Body of pancreas (tissue), 4 donors: ENCODE data around the gene TIMM17B. TPM values are rescaled to one million over a fixed set of nuclear protein-coding genes. Genes with fewer than 3 reads are reported as not detected.

ENCODE experiments used
- ATAC-seq: fragments of 150-250 bp; one replicate; pipeline ENCODE4 v1.9.1; 2016
- DNase-seq, 4 donors: peaks; one replicate each; pipeline ENCODE4 v3.0.0-alpha.2; 2019
- H3K27ac ChIP-seq, 4 donors: fragments of 200-600 bp; sonication (generic); 1 replicate in 3 of 4; 2 replicates in 1 of 4; pipeline versions ENCODE4 v1.5.1 to v1.6.1; 2016 to 2019; ENCODE audit warnings: mild to moderate bottlenecking in 1 of 4, mixed read lengths in 1 of 4, moderate library complexity in 1 of 4
- H3K27me3 ChIP-seq, 2 donors: fragments of 200-600 bp; sonication (generic); one replicate each; pipeline ENCODE4 v1.6.0; 2016; ENCODE audit warnings: mild to moderate bottlenecking in 1 of 2
- H3K36me3 ChIP-seq, 2 donors: fragments of 200-600 bp; sonication (generic); replicated peaks in 1 of 2; 2 replicates each; pipeline ENCODE4 v1.5.1; 2016; ENCODE audit warnings: low read depth in 2 of 2; ENCODE audit not compliant: insufficient read depth in 1 of 2
- H3K4me1 ChIP-seq: fragments of 200-600 bp; sonication (generic); one replicate; pipeline ENCODE4 v1.6.0; 2016
- H3K4me3 ChIP-seq, 2 donors: fragments of 200-600 bp; sonication (generic); 1 replicate in 1 of 2; 2 replicates in 1 of 2; pipeline ENCODE4 v1.5.1; 2016 to 2019
- H3K9me3 ChIP-seq, 3 donors: fragments of 200-600 bp; sonication (generic); 1 replicate in 2 of 3; 2 replicates in 1 of 3; pipeline ENCODE4 v1.5.1; 2016
- POLR2A ChIP-seq, 3 donors: fragments of 450-650 bp; IDR thresholded peaks; one replicate each; pipeline ENCODE4 v1.6.1; 2016; ENCODE audit warnings: antibody characterized with exemption in 3 of 3, mild to moderate bottlenecking in 2 of 3
- whole genome bisulfite sequencing, 2 donors: methylation state at CpG; one replicate each; pipeline ENCODE4 v1.1.5; 2017; 5-methylcytosine and 5-hydroxymethylcytosine counted together
- intact Hi-C: fragments of 100-400 bp; cut with DNase I; formaldehyde crosslinking; loops from one replicate; pipeline ENCODE4 v1.15.1; 2023
- total RNA-seq, 2 donors: library from RNA; depleted of rRNA; stranded (reverse); fragments of >200 nt; gene quantifications; one replicate each; pipeline ENCODE4 v1.1.0, GENCODE V29; 2016
- TF ChIP-seq, protein P1 (sequence below), 7 experiments: fragments of 450-650 bp in 4 of 7; fragments of 200-600 bp in 3 of 7; sonication (generic) in 3 of 7; IDR thresholded peaks; one replicate each; pipeline ENCODE4 v1.5.1; 2016 to 2019; ENCODE audit warnings: antibody characterized with exemption in 7 of 7

The TIMM17B gene
- total RNA-seq, 2 donors from 2014 or later, result 24.4 to 35.3 TPM

DNA sequence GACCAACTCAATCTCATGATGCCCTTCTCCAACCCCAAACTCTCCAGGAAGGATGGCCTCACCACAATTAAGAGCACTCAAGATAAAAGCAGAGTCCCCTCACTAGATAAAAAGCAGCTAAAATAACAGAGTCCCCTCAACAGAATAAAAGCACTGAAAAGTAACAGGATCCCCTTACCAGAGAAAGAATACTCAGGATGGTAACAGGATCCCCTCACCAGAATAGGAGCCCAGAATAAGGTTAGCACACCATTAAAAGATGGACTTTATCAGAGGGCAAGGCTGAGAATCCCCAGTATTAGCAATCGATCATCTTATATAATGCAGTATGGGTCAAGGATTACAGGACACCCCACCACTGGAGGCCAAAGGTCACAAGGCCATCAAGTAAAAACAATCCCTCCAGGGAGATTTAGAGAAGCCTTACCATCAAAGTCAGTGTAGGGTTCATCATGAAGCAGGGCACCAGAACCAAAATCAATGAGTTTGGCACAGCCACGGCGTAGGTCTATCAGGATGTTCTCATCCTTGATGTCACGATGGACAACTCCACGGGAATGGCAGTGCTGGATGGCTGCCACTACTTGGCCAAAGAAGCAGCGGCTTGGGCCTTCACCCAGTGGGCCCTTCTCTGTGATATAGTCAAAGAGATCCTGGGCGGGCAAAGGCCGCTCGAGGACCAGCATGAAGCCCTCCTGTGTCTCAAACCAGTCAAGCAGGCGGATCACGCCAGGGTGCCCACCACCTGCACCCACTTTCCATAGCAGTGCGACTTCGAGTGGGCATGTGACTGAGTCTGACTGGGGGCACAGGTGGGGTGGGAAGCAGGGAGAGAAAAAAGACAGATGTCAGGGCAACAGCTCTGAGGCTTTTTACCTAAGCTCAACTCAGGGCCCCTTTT, 17.3 kb upstream of the TIMM17B start:
- peaks cover 36% of the 10 kb centered on the region for H3K4me1 ChIP-seq
- no peak for DNase-seq
- no peak for ATAC-seq
- H3K4me3 ChIP-seq, result no peak overlapping the region
- no peak for TF ChIP-seq POLR2A (IDR thresholded peaks at IDR 0.05)
- TF ChIP-seq, protein P1, sequence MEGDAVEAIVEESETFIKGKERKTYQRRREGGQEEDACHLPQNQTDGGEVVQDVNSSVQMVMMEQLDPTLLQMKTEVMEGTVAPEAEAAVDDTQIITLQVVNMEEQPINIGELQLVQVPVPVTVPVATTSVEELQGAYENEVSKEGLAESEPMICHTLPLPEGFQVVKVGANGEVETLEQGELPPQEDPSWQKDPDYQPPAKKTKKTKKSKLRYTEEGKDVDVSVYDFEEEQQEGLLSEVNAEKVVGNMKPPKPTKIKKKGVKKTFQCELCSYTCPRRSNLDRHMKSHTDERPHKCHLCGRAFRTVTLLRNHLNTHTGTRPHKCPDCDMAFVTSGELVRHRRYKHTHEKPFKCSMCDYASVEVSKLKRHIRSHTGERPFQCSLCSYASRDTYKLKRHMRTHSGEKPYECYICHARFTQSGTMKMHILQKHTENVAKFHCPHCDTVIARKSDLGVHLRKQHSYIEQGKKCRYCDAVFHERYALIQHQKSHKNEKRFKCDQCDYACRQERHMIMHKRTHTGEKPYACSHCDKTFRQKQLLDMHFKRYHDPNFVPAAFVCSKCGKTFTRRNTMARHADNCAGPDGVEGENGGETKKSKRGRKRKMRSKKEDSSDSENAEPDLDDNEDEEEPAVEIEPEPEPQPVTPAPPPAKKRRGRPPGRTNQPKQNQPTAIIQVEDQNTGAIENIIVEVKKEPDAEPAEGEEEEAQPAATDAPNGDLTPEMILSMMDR (IDR thresholded peaks at IDR 0.05), result no peak
- no peaks in the 10 kb centered on the region for H3K27me3 ChIP-seq
- no peak overlapping the region for H3K27ac ChIP-seq
- no peaks in the 10 kb centered on the region for H3K36me3 ChIP-seq
- intact Hi-C loops, result no loop called here
- H3K9me3 ChIP-seq, result no peaks in the 10 kb centered on the region
- WGBS, 2 donors, result 78 to 81% methylated on average over 5 to 11 of the region's 13 CpGs

DNA sequence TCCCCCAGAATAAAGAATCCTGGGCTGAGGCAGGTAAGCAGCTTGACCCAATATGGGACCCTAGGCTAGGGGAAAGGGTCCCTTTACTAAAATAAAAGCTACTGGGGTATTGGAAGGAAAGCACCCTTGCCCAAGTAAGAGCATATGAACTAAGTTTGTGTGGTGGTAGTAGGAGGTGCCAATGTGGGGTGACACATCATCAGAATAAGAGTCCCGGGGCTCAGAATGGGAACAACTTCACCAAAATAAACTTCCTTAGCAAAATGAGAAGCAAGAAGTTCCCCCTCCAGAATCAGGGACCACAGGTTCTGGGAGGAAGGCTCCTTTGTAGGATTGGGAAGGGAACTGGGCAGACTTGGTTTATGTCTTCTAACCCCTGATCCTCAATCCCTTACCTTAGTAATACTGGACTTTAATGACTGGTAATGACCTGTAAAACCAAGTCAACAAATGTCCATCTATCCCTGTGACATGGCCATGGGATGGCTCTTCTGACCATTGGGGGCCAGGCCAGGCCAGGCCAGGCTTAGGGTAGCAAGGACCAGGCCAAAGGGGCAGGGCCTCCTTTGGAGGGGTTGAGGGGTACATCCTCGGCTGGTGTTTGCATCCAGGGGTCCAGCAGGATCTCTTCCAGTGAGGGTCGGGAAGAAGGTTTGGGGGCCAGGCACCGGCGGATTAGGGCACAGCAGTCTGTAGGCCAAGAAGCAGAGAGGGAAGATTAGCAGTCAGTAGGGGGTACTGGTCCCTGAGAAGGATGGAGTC, 16.2 kb upstream of the TIMM17B start:
- 67 to 76% methylated on average over 1 to 2 of the region's 5 CpGs for WGBS, 2 donors

DNA sequence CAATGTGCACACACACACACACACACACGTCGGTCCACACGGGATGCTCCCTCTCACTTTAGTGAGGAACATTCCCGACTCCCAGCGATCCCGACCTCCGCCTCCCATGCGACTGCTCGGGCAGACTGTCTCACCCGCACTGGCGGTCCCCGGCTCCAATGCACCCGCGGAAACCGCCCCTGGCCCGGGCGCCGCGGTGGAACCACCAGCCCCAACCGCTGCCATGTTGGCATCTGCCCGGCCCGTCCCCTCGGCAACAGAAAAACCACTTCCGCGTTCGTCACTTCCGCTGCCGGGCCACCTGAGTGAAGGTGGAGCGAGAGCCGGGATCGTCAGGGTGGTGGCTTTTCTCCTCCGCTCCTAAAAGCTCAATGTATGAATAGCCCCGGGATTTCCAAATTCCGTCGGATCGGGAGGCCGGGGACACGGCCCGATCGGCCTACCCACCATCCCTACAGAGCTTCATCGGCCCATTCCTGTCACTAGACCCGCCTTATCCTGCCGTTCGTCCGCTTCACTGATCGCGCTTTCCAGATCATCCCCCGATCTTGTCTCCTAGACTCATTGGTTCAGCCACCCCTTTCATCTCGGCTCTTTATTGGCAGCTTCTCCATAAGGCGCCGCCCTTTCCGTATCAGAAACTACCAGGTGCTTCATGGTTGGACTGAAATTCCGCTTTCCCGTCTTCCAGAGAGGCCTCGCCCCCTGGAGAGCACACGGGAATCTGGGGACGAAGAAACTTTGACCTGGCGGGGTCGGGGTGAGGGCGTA, 14.0 kb upstream of the TIMM17B start, which contains the start of gene SLC35A2:
Gene SLC35A2 (minus strand): TSS at position 235 of the 771 bp plus-strand sequence. CDS start 10 bp downstream, at position 225.
- peak within 1 kb of the TSS; percentile 43 to 91 (median 81) for H3K27ac ChIP-seq
- ATAC-seq, result peak; percentile 90

More for the DNA sequence above, 16.2 kb upstream of the TIMM17B start:
- H3K4me3 ChIP-seq, result no peak overlapping the region
- intact Hi-C loops, result no loop called here
- TF ChIP-seq POLR2A (IDR thresholded peaks at IDR 0.05), result no peak
- TF ChIP-seq, protein P1 (IDR thresholded peaks at IDR 0.05), result no peak
- H3K4me1 ChIP-seq, result peaks cover 30% of the 10 kb centered on the region
- H3K27ac ChIP-seq, result no peak overlapping the region
- no peak for ATAC-seq
- H3K36me3 ChIP-seq, result no peaks in the 10 kb centered on the region
- no peaks in the 10 kb centered on the region for H3K27me3 ChIP-seq
- no peak for DNase-seq
- H3K9me3 ChIP-seq, result no peaks in the 10 kb centered on the region

DNA sequence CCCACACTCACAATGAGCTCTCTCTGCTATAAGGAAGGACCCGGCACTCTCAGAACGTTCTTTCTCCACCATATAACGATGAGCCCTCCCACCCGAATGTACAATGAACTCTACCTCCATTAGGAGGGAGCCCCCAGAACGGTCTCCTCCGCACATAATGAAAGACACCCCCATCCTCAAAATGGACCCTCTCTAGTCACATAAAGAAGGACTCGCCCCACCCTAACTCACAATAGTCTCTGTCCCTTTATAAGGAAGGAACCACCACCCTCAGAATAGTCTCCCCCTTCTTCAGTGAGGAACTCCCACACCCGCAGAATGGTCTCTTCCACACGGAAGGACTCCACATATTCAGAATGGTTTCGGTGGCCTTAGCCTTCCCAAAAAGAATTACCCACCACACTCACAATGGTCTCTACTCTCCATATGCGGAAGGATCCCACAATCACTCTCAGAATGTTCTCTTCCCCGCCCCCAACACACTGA, 13.4 kb upstream of the TIMM17B start:
- no peaks in the 10 kb centered on the region for H3K36me3 ChIP-seq
- 0 to 1% methylated on average over 11 to 12 of the region's 12 CpGs for WGBS, 2 donors
- no peaks in the 10 kb centered on the region for H3K9me3 ChIP-seq
- intact Hi-C loops, result no loop called here
- H3K27me3 ChIP-seq, result no peaks in the 10 kb centered on the region
- peak overlapping the region in 3 of 4 donors; percentile 43 to 91 (median 90) for H3K27ac ChIP-seq
- peak overlapping the region; percentile 25 to 52 for H3K4me3 ChIP-seq
- H3K4me1 ChIP-seq, result peaks cover 17% of the 10 kb centered on the region
- TF ChIP-seq, protein P1 (IDR thresholded peaks at IDR 0.05), result no peak
- no peak for TF ChIP-seq POLR2A (IDR thresholded peaks at IDR 0.05)
- DNase-seq, result peak in 1 of 4 donors; percentile 14
- peak; percentile 4 for ATAC-seq

More for the DNA sequence above, 14.0 kb upstream of the TIMM17B start, which contains the start of gene SLC35A2:
- H3K36me3 ChIP-seq, result no peaks in the 10 kb centered on the region
- peak within 1 kb of the TSS; percentile 25 to 52 for H3K4me3 ChIP-seq
- peaks cover 17% of the 10 kb centered on the region for H3K4me1 ChIP-seq
- peak; percentile 81 to 86 (median 84) for DNase-seq
- H3K27me3 ChIP-seq, result no peaks in the 10 kb centered on the region
- WGBS, 2 donors, result 0% methylated on average over 24 to 42 of the region's 60 CpGs
- no peaks in the 10 kb centered on the region for H3K9me3 ChIP-seq
- peak; percentile 28 to 74 (median 73) for TF ChIP-seq POLR2A (IDR thresholded peaks at IDR 0.05)
- TF ChIP-seq, protein P1 (IDR thresholded peaks at IDR 0.05), result peak in 1 of 7 experiments; percentile 1
- intact Hi-C loops, result no loop called here
